Hair follicular keratinocyte (primary cell): ENCODE results near the gene LRRC70. TPM values are rescaled to one million over a fixed set of nuclear protein-coding genes. Genes with fewer than 3 reads are reported as not detected.

Experiments
- total RNA-seq: library from RNA; depleted of rRNA; stranded (reverse); fragments of >200 nt; gene quantifications from 2 replicates; pipeline ENCODE4 v1.2.3, GENCODE V29; 2015

LRRC70 gene, protein sequence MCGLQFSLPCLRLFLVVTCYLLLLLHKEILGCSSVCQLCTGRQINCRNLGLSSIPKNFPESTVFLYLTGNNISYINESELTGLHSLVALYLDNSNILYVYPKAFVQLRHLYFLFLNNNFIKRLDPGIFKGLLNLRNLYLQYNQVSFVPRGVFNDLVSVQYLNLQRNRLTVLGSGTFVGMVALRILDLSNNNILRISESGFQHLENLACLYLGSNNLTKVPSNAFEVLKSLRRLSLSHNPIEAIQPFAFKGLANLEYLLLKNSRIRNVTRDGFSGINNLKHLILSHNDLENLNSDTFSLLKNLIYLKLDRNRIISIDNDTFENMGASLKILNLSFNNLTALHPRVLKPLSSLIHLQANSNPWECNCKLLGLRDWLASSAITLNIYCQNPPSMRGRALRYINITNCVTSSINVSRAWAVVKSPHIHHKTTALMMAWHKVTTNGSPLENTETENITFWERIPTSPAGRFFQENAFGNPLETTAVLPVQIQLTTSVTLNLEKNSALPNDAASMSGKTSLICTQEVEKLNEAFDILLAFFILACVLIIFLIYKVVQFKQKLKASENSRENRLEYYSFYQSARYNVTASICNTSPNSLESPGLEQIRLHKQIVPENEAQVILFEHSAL
- not detected in 2 replicates for total RNA-seq

GRCh38 chr5:62578540-62578939, at the start of gene LRRC70:
LRRC70 (plus strand) TSS chr5:62578819; CDS start chr5:62579439, 620 bp downstream.

Other genes starting within 250 kb of the LRRC70 start
- gene DIMT1, start 174.9 kb upstream of the LRRC70 start, total RNA-seq, result 41.6 and 47.2 TPM in 2 replicates
- gene IPO11, start 166.1 kb upstream of the LRRC70 start, total RNA-seq, result 16.2 and 24.4 TPM in 2 replicates